Measurements from ENCODE around the gene USP50.
A peak's percentile ranks its signal among the peaks of the same experiment; 100 is the strongest.

Gene USP50

DNA sequence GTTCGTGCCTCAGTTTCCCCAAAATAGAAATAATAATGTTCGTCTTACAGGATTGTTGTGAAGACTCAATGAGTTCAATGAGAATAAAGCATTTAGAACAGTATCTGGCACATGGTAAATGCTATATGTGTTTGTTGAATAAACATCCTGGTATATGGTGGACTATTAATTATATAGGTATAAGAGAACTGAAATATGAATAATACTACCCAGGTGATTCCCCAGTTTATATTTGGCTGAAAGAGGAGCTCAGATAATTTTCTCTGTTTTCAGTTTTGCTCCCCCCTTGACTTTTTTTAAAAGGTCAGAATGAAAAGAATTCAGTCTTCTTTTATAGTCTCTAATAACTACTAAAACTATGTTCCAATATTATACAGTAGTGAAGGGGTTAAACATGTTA, 75.4 kb downstream of the USP50 start:
- no peak for DNase-seq (ENCODE audit: low read depth)
- in situ Hi-C loops (cut with HindIII; ENCODE audit: low sequenced_read_pairs): no loop called here
- TF ChIP-seq CTCF (IDR thresholded peaks at IDR 0.05; ENCODE audit: low read depth, low read length, missing control alignments): no peak

GRCh38 chr15:50463423-50464358, 82.8 kb downstream of the USP50 start:
- in situ Hi-C loops (cut with HindIII; ENCODE audit: low sequenced_read_pairs): no loop called here
- TF ChIP-seq CTCF (IDR thresholded peaks at IDR 0.05; ENCODE audit: low read depth, low read length, missing control alignments): no peak
- no peak overlapping the region for H3K4me3 ChIP-seq (ENCODE audit: low read depth, low read length)
- peak; percentile 4 for DNase-seq (ENCODE audit: low read depth)

More for the DNA sequence above, 75.4 kb downstream of the USP50 start:
- no peak overlapping the region for H3K4me3 ChIP-seq (ENCODE audit: low read depth, low read length)

DNA sequence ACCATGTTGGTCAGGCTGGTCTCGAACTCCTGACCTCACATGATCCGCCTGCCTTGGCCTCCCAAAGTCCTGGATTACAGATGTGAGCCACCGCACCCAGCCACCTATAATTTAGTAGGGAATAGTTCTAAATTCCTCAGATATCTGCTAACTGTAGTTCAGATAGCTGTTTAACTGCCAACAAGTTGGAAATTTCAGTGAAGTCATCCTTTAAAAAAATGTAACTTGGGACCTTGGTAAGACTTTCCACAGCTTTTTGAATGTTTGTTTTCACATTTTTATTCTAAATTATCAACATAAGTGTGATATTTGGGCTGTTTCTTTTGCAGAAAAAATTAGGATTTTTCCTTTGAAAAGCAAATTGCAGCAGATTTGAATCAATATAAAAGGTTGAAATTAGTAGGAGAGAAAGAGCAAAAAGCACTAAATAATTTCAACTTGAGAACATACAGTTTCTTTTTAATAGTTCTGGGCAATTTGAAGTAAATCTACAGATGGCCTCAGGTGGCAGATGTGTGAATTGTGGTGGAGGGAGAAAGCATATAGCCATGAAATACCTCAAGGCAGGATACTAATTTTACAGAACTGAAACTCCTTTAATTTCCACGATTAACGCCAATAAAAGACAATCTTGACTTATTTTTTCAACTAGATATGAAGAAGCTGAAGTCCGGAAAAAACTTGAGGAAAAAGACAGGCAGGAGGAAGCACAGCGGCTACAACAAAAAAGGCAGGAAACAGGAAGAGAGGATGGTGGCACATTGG, 87.9 kb downstream of the USP50 start:
- DNase-seq (ENCODE audit: low read depth): no peak
- in situ Hi-C loops (cut with HindIII; ENCODE audit: low sequenced_read_pairs): no loop called here
- TF ChIP-seq CTCF (IDR thresholded peaks at IDR 0.05; ENCODE audit: low read depth, low read length, missing control alignments): no peak
- H3K4me3 ChIP-seq (ENCODE audit: low read depth, low read length): no peak overlapping the region

DNA sequence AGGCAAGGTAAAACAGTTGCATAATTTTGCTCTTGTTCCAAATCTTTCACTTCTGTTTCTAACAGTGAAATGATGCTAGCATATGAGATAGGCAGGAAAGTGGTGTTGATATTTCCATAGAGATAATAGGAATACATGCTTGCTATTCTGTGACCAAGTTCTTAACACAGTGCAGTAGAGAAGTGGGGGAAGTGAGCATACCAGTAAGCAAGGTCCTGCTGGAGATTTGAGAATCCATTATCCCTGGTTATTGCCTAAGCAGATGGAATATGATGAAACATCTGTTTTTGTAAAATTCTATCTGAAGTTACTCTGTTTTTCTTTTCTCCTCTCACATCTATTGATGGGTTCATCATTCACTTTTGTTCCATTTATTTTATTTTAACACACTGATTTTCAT, 93.5 kb downstream of the USP50 start:
- in situ Hi-C loops (cut with HindIII; ENCODE audit: low sequenced_read_pairs): no loop called here
- TF ChIP-seq CTCF (IDR thresholded peaks at IDR 0.05; ENCODE audit: low read depth, low read length, missing control alignments): no peak
- no peak overlapping the region for H3K4me3 ChIP-seq (ENCODE audit: low read depth, low read length)
- DNase-seq (ENCODE audit: low read depth): no peak

Measured in astrocyte of the cerebellum (primary cell).